ENCODE data around the gene AMMECR1.

GRCh38 chrX:110201799-110202198 is 116.1 kb downstream of the AMMECR1 start:
- TF ChIP-seq CTCF (IDR thresholded peaks at IDR 0.05): no peak
- no peak for TF ChIP-seq POLR2A (IDR thresholded peaks at IDR 0.05)
